Transverse colon (tissue), 4 donors: ENCODE data around the gene DARS1. TPM values are rescaled to one million over a fixed set of nuclear protein-coding genes. Genes with fewer than 3 reads are reported as not detected.

Experiments
- DNase-seq: peaks from one replicate; pipeline ENCODE4 v3.0.0-alpha.2; 2019
- H3K27ac ChIP-seq, 4 donors: fragments of 200-600 bp; sonication (generic); 2 replicates each; pipeline ENCODE4 v1.5.1; 2016 to 2018; ENCODE audit warnings: inconsistent platforms in 4 of 4
- H3K27me3 ChIP-seq: fragments of 200-600 bp; sonication (generic); 2 replicates; pipeline ENCODE4 v1.5.1; 2017; ENCODE audit warnings: inconsistent platforms
- H3K36me3 ChIP-seq, 4 donors: fragments of 200-600 bp; sonication (generic); 2 replicates each; pipeline ENCODE4 v1.5.1; 2017 to 2019; ENCODE audit warnings: inconsistent platforms in 4 of 4
- H3K4me1 ChIP-seq, 4 donors: fragments of 200-600 bp; sonication (generic); 2 replicates each; pipeline ENCODE4 v1.5.1; 2017 to 2020; ENCODE audit warnings: inconsistent platforms in 4 of 4
- H3K4me3 ChIP-seq, 4 donors: fragments of 200-600 bp; sonication (generic); 1 replicate in 1 of 4; 2 replicates in 3 of 4; pipeline versions ENCODE4 v1.5.1 to v1.6.1; 2017 to 2019; ENCODE audit warnings: inconsistent platforms in 4 of 4
- H3K9me3 ChIP-seq, 2 donors: fragments of 200-600 bp; sonication (generic); 2 replicates each; pipeline ENCODE4 v1.5.1; 2017 to 2019; ENCODE audit warnings: inconsistent platforms in 2 of 2
- EP300 ChIP-seq: sonication (generic); formaldehyde crosslinking; IDR thresholded peaks from one replicate; pipeline ENCODE4 v1.6.1; 2017; ENCODE audit warnings: antibody characterized with exemption, low read depth
- POLR2A ChIP-seq: fragments of 450-650 bp; IDR thresholded peaks from one replicate; pipeline ENCODE4 v1.6.1; 2016; ENCODE audit warnings: antibody characterized with exemption, mild to moderate bottlenecking, moderate library complexity
- POLR2AphosphoS5 ChIP-seq, 3 donors: sonication (generic); formaldehyde crosslinking; IDR thresholded peaks; one replicate each; pipeline ENCODE4 v1.6.1; 2016; ENCODE audit warnings: antibody characterized with exemption in 3 of 3
- WGBS, 2 donors: methylation state at CpG; one replicate each; pipeline ENCODE4 v1.1.5; 2018; ENCODE audit warnings: low coverage in 1 of 2; 5-methylcytosine and 5-hydroxymethylcytosine counted together
- in situ Hi-C, 4 donors: fragments of 200-750 bp; cut with MboI; loops; one replicate each; pipeline versions ENCODE4 v1.15.0 to v1.15.1; 2017; ENCODE audit warnings: low sequenced_read_pairs in 3 of 4, low pct_ligation_motif_present in 1 of 4, low pct_unique_long_range_greater_than_20kb in 1 of 4
- intact Hi-C: fragments of 100-400 bp; cut with DNase I; formaldehyde crosslinking; loops from one replicate; pipeline ENCODE4 v1.15.1; 2023; ENCODE audit warnings: low total_unique reads
- total RNA-seq, 4 donors: library from RNA; depleted of rRNA; stranded (reverse); fragments of >200 nt; gene quantifications; one replicate each; pipeline ENCODE4 v1.1.0, GENCODE V29; 2016
- TF ChIP-seq, protein P1 (sequence below), 5 experiments: fragments of 200-600 bp in 3 of 5; fragments of 450-650 bp in 2 of 5; sonication (generic) in 3 of 5; IDR thresholded peaks; 1 replicate in 2 of 5; 2 replicates in 3 of 5; pipeline ENCODE4 v1.5.1; 2016 to 2017; ENCODE audit warnings: antibody characterized with exemption in 5 of 5, inconsistent platforms in 3 of 5, mild to moderate bottlenecking in 2 of 5, moderate library complexity in 1 of 5

DARS1 gene
- total RNA-seq, 4 donors from 2014 or later = 20.5 to 42.3 (median 37.4) TPM

GRCh38 chr2:136005462-136006196 lies 20.2 kb upstream of the DARS1 start:
- H3K4me1 ChIP-seq = peaks cover 0 to 3% (median 0%) of the 10 kb centered on the region in 4 donors
- in situ Hi-C loops (no loop called here), intact Hi-C loops (no loop called here)
- no peaks in the 10 kb centered on the region for H3K9me3 ChIP-seq
- H3K27me3 ChIP-seq = no peaks in the 10 kb centered on the region
- H3K36me3 ChIP-seq = no peaks in the 10 kb centered on the region
- 25 to 59% methylated on average over 2 to 3 of the region's 3 CpGs for WGBS, 2 donors
- H3K4me3 ChIP-seq = no peak overlapping the region
- no peak for DNase-seq
- H3K27ac ChIP-seq = no peak overlapping the region
- TF ChIP-seq, protein P1, sequence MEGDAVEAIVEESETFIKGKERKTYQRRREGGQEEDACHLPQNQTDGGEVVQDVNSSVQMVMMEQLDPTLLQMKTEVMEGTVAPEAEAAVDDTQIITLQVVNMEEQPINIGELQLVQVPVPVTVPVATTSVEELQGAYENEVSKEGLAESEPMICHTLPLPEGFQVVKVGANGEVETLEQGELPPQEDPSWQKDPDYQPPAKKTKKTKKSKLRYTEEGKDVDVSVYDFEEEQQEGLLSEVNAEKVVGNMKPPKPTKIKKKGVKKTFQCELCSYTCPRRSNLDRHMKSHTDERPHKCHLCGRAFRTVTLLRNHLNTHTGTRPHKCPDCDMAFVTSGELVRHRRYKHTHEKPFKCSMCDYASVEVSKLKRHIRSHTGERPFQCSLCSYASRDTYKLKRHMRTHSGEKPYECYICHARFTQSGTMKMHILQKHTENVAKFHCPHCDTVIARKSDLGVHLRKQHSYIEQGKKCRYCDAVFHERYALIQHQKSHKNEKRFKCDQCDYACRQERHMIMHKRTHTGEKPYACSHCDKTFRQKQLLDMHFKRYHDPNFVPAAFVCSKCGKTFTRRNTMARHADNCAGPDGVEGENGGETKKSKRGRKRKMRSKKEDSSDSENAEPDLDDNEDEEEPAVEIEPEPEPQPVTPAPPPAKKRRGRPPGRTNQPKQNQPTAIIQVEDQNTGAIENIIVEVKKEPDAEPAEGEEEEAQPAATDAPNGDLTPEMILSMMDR (IDR thresholded peaks at IDR 0.05) = no peak
- TF ChIP-seq EP300 (no peak), POLR2AphosphoS5 (IDR thresholded peaks at IDR 0.05) (no peak), POLR2A (no peak)

DNA sequence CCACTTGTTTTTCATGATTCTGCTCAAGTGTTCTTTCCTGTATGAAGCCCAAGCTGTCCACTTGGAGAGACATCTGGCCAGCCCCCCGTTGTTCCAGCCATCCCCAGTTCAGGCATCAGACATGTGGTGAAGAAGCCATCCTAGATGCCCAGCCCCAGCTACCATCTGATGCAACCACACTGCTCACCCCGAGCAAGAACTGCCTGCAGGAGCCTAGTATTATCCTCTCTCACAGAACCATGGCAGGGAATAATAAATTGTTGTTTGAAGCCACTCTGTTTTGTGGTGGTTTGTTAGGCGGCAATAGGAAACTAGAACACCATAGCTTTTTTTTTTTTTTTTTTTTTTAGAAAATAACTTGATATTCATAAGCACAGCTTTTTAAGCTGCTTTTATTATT lies 19.5 kb upstream of the DARS1 start:
- Histone ChIP-seq H3K4me1 (peaks cover 0 to 7% (median 2%) of the 10 kb centered on the region in 4 donors), H3K27ac (no peak overlapping the region), H3K36me3 (no peaks in the 10 kb centered on the region), H3K27me3 (no peaks in the 10 kb centered on the region), H3K4me3 (no peak overlapping the region), H3K9me3 (no peaks in the 10 kb centered on the region)
- in situ Hi-C loops (no loop called here), intact Hi-C loops (no loop called here)
- DNase-seq = no peak
- WGBS, 2 donors = 72 to 79% methylated on average over 2 to 3 of the region's 3 CpGs
- TF ChIP-seq EP300 (no peak), POLR2A (no peak), POLR2AphosphoS5 (IDR thresholded peaks at IDR 0.05) (no peak)
- TF ChIP-seq, protein P1 (IDR thresholded peaks at IDR 0.05) = no peak

DNA sequence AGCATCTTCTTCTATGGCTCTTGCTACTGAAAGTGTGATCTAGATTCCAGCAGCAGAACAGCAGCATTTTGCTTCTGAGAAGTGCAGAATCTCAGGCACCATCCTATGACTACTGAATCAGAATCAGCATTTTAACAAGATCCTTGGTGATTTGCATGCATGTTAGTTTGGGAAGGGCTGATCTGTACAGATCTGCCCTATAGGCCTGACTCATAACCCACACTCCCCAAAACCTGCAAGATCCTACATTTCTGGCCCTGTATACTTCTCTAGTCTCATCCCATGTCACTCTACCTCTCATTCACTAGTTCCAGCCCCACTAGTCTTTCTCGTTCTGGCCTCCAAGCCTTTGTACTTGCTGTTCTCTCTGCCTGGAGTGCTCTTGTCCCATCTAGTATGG lies 15.7 kb upstream of the DARS1 start:
- DNase-seq = no peak
- peak overlapping the region in 1 of 4 donors; percentile 47 for H3K27ac ChIP-seq
- peaks cover 0 to 7% (median 2%) of the 10 kb centered on the region in 4 donors for H3K4me1 ChIP-seq
- in situ Hi-C loops = no loop called here
- no peaks in the 10 kb centered on the region for H3K36me3 ChIP-seq
- H3K4me3 ChIP-seq = no peak overlapping the region
- TF ChIP-seq, protein P1 (IDR thresholded peaks at IDR 0.05) = no peak
- no peak for TF ChIP-seq POLR2AphosphoS5 (IDR thresholded peaks at IDR 0.05)
- TF ChIP-seq POLR2A = no peak
- TF ChIP-seq EP300 = no peak
- intact Hi-C loops = no loop called here
- 95 to 100% methylated on average over 1 of the region's 1 CpG for WGBS, 2 donors
- H3K9me3 ChIP-seq = no peaks in the 10 kb centered on the region
- no peaks in the 10 kb centered on the region for H3K27me3 ChIP-seq

DNA sequence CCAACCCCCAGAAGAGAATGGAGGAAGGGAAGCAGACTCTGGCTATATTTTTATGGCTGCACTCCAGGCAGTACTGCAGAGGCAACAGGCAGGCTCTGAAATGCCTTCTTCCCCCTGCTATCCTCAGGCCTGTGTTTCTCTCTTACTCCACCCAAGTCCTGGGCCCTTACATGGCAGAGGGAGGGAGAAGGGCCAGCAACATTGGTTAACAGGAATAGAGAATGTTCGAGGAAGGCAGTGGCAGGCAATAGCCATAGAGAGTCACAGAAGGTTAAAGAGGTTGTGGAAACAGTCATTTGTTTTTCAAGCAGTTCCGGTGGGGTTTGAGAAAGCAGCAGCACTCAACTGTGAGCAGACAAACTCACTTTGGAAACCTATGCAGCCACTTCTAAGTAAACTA lies 15.1 kb upstream of the DARS1 start:
- in situ Hi-C loops = no loop called here
- Histone ChIP-seq H3K9me3 (no peaks in the 10 kb centered on the region), H3K36me3 (no peaks in the 10 kb centered on the region), H3K27me3 (no peaks in the 10 kb centered on the region), H3K4me1 (peaks cover 0 to 7% (median 2%) of the 10 kb centered on the region in 4 donors), H3K27ac (peak overlapping the region in 1 of 4 donors; percentile 47), H3K4me3 (no peak overlapping the region)
- TF ChIP-seq, protein P1 (IDR thresholded peaks at IDR 0.05) = no peak
- TF ChIP-seq POLR2AphosphoS5 (IDR thresholded peaks at IDR 0.05) (no peak), POLR2A (no peak), EP300 (no peak)
- intact Hi-C loops = no loop called here
- 39 to 63% methylated on average over 2 of the region's 2 CpGs for WGBS, 2 donors
- no peak for DNase-seq
